IMR-90 (cell line): ENCODE data around the gene KRTAP12-3. TPM values are rescaled to one million over a fixed set of nuclear protein-coding genes. Genes with fewer than 3 reads are reported as not detected.

Experiments used
- ATAC-seq: fragments of 200-7000 bp; cut with Tn5 transposase; 2 replicates; pipeline ENCODE4 v1.9.1; 2020; ENCODE audit warnings: low read depth, mild to moderate bottlenecking, moderate library complexity
- BruUV-seq: library from RNA; stranded (reverse); fragments of 400-500 nt; replicated peaks from 2 replicates; lab custom pipeline; 2021; lab: Mats Ljungman, UMichigan
- CTCF ChIA-PET: fragments of 300-600 bp; formaldehyde crosslinking; extraction: SDS; loops from one replicate; lab custom pipeline; 2021; ENCODE audit warnings: antibody characterized with exemption; lab: Yijun Ruan, JAX
- POLR2A ChIA-PET: fragments of 300-600 bp; sonication (Branson Sonifier 250); formaldehyde crosslinking; loops from one replicate; lab custom pipeline; 2022; ENCODE audit warnings: antibody characterized with exemption; ENCODE audit not compliant: unreplicated experiment; lab: Charles Lee
- DNase-seq: peaks from one replicate; pipeline ENCODE4 v3.0.0; 2013
- H2AFZ ChIP-seq: replicated peaks from 2 replicates; pipeline ENCODE3; 2013; ENCODE audit warnings: low read length, mild to moderate bottlenecking; ENCODE audit not compliant: poor library complexity
- H2AK5ac ChIP-seq: 2 replicates; pipeline ENCODE4 v1.6.1; 2013; ENCODE audit warnings: low read depth, low read length, inconsistent platforms
- H2AK9ac ChIP-seq: replicated peaks from 2 replicates; pipeline ENCODE3; 2013; ENCODE audit warnings: mild to moderate bottlenecking, low read depth, low read length, moderate library complexity; ENCODE audit not compliant: poor library complexity
- H2BK120ac ChIP-seq: 2 replicates; pipeline ENCODE4 v1.6.1; 2013; ENCODE audit warnings: low read depth, low read length, inconsistent platforms
- H2BK15ac ChIP-seq: 3 replicates; pipeline ENCODE4 v1.6.1; 2013; ENCODE audit warnings: low read depth, low read length, inconsistent platforms
- H2BK20ac ChIP-seq: 2 replicates; pipeline ENCODE4 v1.6.1; 2013; ENCODE audit warnings: low read depth, mild to moderate bottlenecking, inconsistent platforms, low read length, moderate library complexity
- H2BK5ac ChIP-seq: 2 replicates; pipeline ENCODE4 v1.6.1; 2013; ENCODE audit warnings: mild to moderate bottlenecking, low read depth, low read length, inconsistent platforms; ENCODE audit not compliant: poor library complexity, severe bottlenecking
- H3K14ac ChIP-seq: replicated peaks from 2 replicates; pipeline ENCODE4 v1.6.1; 2013; ENCODE audit warnings: low read depth, low read length, inconsistent platforms
- H3K18ac ChIP-seq: 2 replicates; pipeline ENCODE4 v1.6.1; 2013; ENCODE audit warnings: low read depth, low read length, control low read depth
- H3K23ac ChIP-seq: 2 replicates; pipeline ENCODE4 v1.6.1; 2013; ENCODE audit warnings: low read depth, low read length, inconsistent platforms
- H3K27ac ChIP-seq: 2 replicates; pipeline ENCODE4 v1.5.1; 2013; ENCODE audit warnings: mild to moderate bottlenecking, control low read depth, low read length; ENCODE audit not compliant: insufficient read depth
- H3K27me3 ChIP-seq: 2 replicates; pipeline ENCODE4 v1.6.1; 2013; ENCODE audit warnings: low read length; ENCODE audit not compliant: control insufficient read depth, insufficient read depth
- H3K36me3 ChIP-seq: 2 replicates; pipeline ENCODE4 v1.6.1; 2013; ENCODE audit warnings: low read length, mixed read lengths; ENCODE audit not compliant: control insufficient read depth, insufficient read depth
- H3K4ac ChIP-seq: 2 replicates; pipeline ENCODE4 v1.6.1; 2013; ENCODE audit warnings: low read depth, low read length, inconsistent platforms
- H3K4me1 ChIP-seq: 2 replicates; pipeline ENCODE4 v1.6.1; 2013; ENCODE audit warnings: low read length, mixed read lengths; ENCODE audit not compliant: control insufficient read depth, insufficient read depth
- H3K4me2 ChIP-seq: 2 replicates; pipeline ENCODE4 v1.6.1; 2013; ENCODE audit warnings: low read depth, mild to moderate bottlenecking, control low read depth, low read length, moderate library complexity
- H3K4me3 ChIP-seq: 2 replicates; pipeline ENCODE4 v1.5.1; 2013; ENCODE audit warnings: low read depth, mild to moderate bottlenecking, control low read depth, low read length, moderate library complexity; ENCODE audit not compliant: insufficient read depth
- H3K56ac ChIP-seq: 2 replicates; pipeline ENCODE4 v1.6.1; 2013; ENCODE audit warnings: low read length, inconsistent platforms; ENCODE audit not compliant: insufficient read depth; ENCODE audit errors: extremely low read depth
- H3K79me1 ChIP-seq, 2 experiments: 2 replicates each; pipeline ENCODE4 v1.6.1; 2013; ENCODE audit warnings: low read length in 2 of 2, inconsistent platforms in 1 of 2, low read depth in 1 of 2
- H3K9ac ChIP-seq: 2 replicates; pipeline ENCODE4 v1.6.1; 2013; ENCODE audit warnings: low read depth, low read length, control low read depth
- H3K9me1 ChIP-seq: 2 replicates; pipeline ENCODE4 v1.6.1; 2013; ENCODE audit warnings: low read length, inconsistent platforms; ENCODE audit not compliant: insufficient read depth
- H3K9me3 ChIP-seq: 2 replicates; pipeline ENCODE4 v1.6.1; 2013; ENCODE audit warnings: low read length; ENCODE audit not compliant: control insufficient read depth, insufficient read depth
- H4K20me1 ChIP-seq: 2 replicates; pipeline ENCODE4 v1.6.1; 2013; ENCODE audit warnings: low read length, inconsistent platforms; ENCODE audit not compliant: insufficient read depth
- H4K5ac ChIP-seq: 2 replicates; pipeline ENCODE4 v1.6.1; 2013; ENCODE audit warnings: mild to moderate bottlenecking, low read depth, low read length, control low read depth
- H4K8ac ChIP-seq, 2 experiments: 2 replicates each; pipeline ENCODE4 v1.6.1; 2013; ENCODE audit warnings: low read depth in 2 of 2, low read length in 2 of 2, control low read depth in 1 of 2, inconsistent platforms in 1 of 2
- H4K91ac ChIP-seq: 2 replicates; pipeline ENCODE4 v1.6.1; 2013; ENCODE audit warnings: low read depth, low read length, inconsistent platforms; ENCODE audit not compliant: insufficient read depth
- BHLHE40 ChIP-seq: fragments of 150-350 bp; IDR thresholded peaks from 2 replicates; pipeline ENCODE4 v1.6.1; 2016; ENCODE audit warnings: mild to moderate bottlenecking, low read depth, low read length
- CEBPB ChIP-seq: IDR thresholded peaks from 2 replicates; pipeline ENCODE4 v1.6.1; 2012; ENCODE audit warnings: low read depth, low read length, improper control_type of control experiment
- CHD1 ChIP-seq: IDR thresholded peaks from 2 replicates; pipeline ENCODE4 v1.6.1; 2012; ENCODE audit warnings: low read depth, low read length, improper control_type of control experiment
- FOS ChIP-seq: fragments of 150-350 bp; IDR thresholded peaks from 2 replicates; pipeline ENCODE4 v1.6.1; 2016; ENCODE audit warnings: low read depth, low read length
- MAFK ChIP-seq: IDR thresholded peaks from 2 replicates; pipeline ENCODE4 v1.6.1; 2012; ENCODE audit warnings: low read depth, low read length, improper control_type of control experiment
- MAZ ChIP-seq: IDR thresholded peaks from 2 replicates; pipeline ENCODE4 v1.6.1; 2012; ENCODE audit warnings: low read depth, mild to moderate bottlenecking, low read length, improper control_type of control experiment, moderate library complexity, borderline replicate concordance
- MXI1 ChIP-seq: IDR thresholded peaks from 2 replicates; pipeline ENCODE4 v1.6.1; 2012; ENCODE audit warnings: low read depth, mild to moderate bottlenecking, low read length, moderate library complexity, borderline replicate concordance
- NFE2L2 ChIP-seq: fragments of 150-350 bp; IDR thresholded peaks from 2 replicates; pipeline ENCODE4 v1.6.1; 2016; ENCODE audit warnings: low read depth, mild to moderate bottlenecking, low read length
- POLR2A ChIP-seq: IDR thresholded peaks from 2 replicates; pipeline ENCODE4 v1.6.1; 2012; ENCODE audit warnings: mild to moderate bottlenecking, low read depth, low read length
- RAD21 ChIP-seq: IDR thresholded peaks from 2 replicates; pipeline ENCODE4 v1.6.1; 2012; ENCODE audit warnings: low read length, improper control_type of control experiment
- RCOR1 ChIP-seq: IDR thresholded peaks from 2 replicates; pipeline ENCODE4 v1.6.1; 2012; ENCODE audit warnings: mild to moderate bottlenecking, low read length, improper control_type of control experiment; ENCODE audit not compliant: insufficient replicate concordance
- RFX5 ChIP-seq: IDR thresholded peaks from 2 replicates; pipeline ENCODE4 v1.8.0; 2012; ENCODE audit warnings: low read depth, mild to moderate bottlenecking, low read length, moderate library complexity
- SMC3 ChIP-seq: fragments of 150-350 bp; IDR thresholded peaks from 2 replicates; pipeline ENCODE4 v1.6.1; 2016; ENCODE audit warnings: low read depth, mild to moderate bottlenecking, antibody characterized with exemption, low read length, moderate library complexity
- WGBS, 2 experiments: methylation state at CpG; one replicate each; pipeline versions ENCODE4 v1.1.5 to v1.1.7; 2013; ENCODE audit warnings: missing lambda C conversion rate in 2 of 2; ENCODE audit not compliant: insufficient read length in 1 of 2; ENCODE audit errors: extremely low coverage in 2 of 2; 5-methylcytosine and 5-hydroxymethylcytosine counted together
- dilution Hi-C: fragments of 300-500 bp; cut with HindIII; formaldehyde crosslinking; loops from one replicate; pipeline ENCODE4 v1.14.3; 2018; ENCODE audit warnings: low sequenced_read_pairs; ENCODE audit not compliant: unreplicated experiment
- in situ Hi-C: fragments of 300-500 bp; cut with MboI; formaldehyde crosslinking; loops from 3 replicates; pipeline ENCODE4 v1.14.3; 2019; ENCODE audit warnings: low sequenced_read_pairs, inconsistent platforms, mixed read lengths
- intact Hi-C: fragments of 100-400 bp; cut with micrococcal nuclease; formaldehyde crosslinking; loops from 2 replicates; pipeline ENCODE4 v1.10.0; 2022
- polyA plus RNA-seq, 3 experiments: library from polyadenylated mRNA; depleted of rRNA; stranded (reverse); fragments of >200 nt; gene quantifications; 2 replicates each; pipeline ENCODE4 v1.2.3, GENCODE V29; 2012; ENCODE audit warnings: low replicate concordance in 1 of 3
- total RNA-seq: library from RNA; depleted of rRNA; stranded (reverse); fragments of >200 nt; gene quantifications from 2 replicates; pipeline ENCODE4 v1.2.3, GENCODE V29; 2012
- TF ChIP-seq, protein P1 (sequence below): conservative IDR thresholded peaks from 2 replicates; pipeline ENCODE4 v1.5.1; 2012; ENCODE audit warnings: mild to moderate bottlenecking, low read depth, low read length, improper control_type of control experiment
- TF ChIP-seq, protein P2 (sequence below): fragments of 150-350 bp; IDR thresholded peaks from 2 replicates; pipeline ENCODE4 v1.6.1; 2017; ENCODE audit warnings: mild to moderate bottlenecking, antibody characterized with exemption, low read length, low read depth

KRTAP12-3 gene
- total and polyA plus RNA-seq, 2 of the 4 experiments (the other 2 are of a cell fraction) = not detected

DNA sequence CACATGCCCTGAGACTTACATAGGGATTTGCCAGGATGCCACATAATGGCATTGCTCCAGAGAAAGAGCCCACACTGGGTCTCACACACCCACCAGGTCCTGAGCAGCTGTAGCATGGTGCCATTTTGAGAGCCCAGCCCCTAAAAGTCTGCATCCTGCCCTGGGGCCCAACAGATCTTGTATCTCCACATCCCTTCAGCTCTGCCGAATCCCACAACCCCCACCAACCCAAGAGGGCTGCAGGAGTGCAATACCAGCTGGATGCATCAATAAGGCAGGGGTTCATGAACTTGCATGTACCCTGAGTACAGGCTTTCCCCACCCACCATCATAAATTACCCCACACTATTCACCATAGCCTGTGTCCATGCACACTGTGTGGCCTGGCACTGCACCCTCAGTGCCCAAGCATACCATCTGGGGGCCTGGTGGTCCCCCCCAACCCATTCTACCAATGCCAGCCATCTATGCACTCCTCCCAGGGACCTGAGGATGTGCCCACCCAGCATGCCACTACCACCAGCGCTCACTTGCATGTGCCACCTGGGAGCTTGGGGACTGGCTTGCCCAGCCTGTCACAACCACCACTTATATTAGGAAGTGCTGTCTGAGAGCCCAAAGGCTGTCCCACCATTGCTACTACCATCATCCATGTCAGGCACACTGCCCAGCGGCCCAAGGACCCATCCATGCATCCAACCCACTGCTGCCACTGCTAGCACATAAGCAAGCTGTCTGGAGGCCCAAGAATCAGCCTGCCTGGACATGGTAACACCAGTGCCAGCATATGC, 13.1 kb downstream of the KRTAP12-3 start:
- Histone ChIP-seq H3K9ac (no peak overlapping the region), H3K79me1 (no peaks in the 10 kb centered on the region), H2AK5ac (no peak overlapping the region), H3K56ac (no peak overlapping the region), H3K4me2 (no peak overlapping the region), H3K18ac (no peak overlapping the region), H4K8ac (no peak overlapping the region), H2AK9ac (no peak overlapping the region), H3K4ac (no peak overlapping the region), H3K27me3 (peaks cover 5% of the 10 kb centered on the region; the same call in 1 of the 2 replicates), H3K4me1 (no peaks in the 10 kb centered on the region), H2BK15ac (no peak overlapping the region), H3K14ac (no peak overlapping the region), H2AFZ (no peak overlapping the region), H4K20me1 (no peaks in the 10 kb centered on the region), H3K9me3 (peaks cover 3% of the 10 kb centered on the region; the same call in 1 of the 2 replicates), H2BK20ac (no peak overlapping the region), H3K27ac (no peak overlapping the region), H3K9me1 (no peaks in the 10 kb centered on the region), H4K5ac (no peak overlapping the region), H3K23ac (no peak overlapping the region), H4K91ac (no peak overlapping the region), H2BK5ac (no peak overlapping the region), H2BK120ac (no peak overlapping the region), H3K36me3 (no peaks in the 10 kb centered on the region), H3K4me3 (no peak overlapping the region)
- POLR2A ChIA-PET = no interaction called here
- DNase-seq (no peak), ATAC-seq (no peak)
- dilution Hi-C loops = no loop called here
- intact Hi-C loops = no loop called here
- 43% methylated on average over 1 of the region's 3 CpGs; no CpG with 5 or more reads in 1 of the 2 experiments for WGBS, 2 experiments
- in situ Hi-C loops = no loop called here
- CTCF ChIA-PET = interaction anchor here (0.5 kb wide), 1 partner anchor 52 kb away, joined by 3 read pairs; no protein-coding TSS in a partner anchor
- no TSS peak for BruUV-seq
- TF ChIP-seq RCOR1 (no peak), NFE2L2 (no peak), MXI1 (no peak), RFX5 (no peak), CHD1 (no peak), RAD21 (no peak), MAZ (no peak), CEBPB (no peak), FOS (no peak), MAFK (no peak), SMC3 (no peak), POLR2A (no peak), BHLHE40 (no peak)
- TF ChIP-seq, protein P1, sequence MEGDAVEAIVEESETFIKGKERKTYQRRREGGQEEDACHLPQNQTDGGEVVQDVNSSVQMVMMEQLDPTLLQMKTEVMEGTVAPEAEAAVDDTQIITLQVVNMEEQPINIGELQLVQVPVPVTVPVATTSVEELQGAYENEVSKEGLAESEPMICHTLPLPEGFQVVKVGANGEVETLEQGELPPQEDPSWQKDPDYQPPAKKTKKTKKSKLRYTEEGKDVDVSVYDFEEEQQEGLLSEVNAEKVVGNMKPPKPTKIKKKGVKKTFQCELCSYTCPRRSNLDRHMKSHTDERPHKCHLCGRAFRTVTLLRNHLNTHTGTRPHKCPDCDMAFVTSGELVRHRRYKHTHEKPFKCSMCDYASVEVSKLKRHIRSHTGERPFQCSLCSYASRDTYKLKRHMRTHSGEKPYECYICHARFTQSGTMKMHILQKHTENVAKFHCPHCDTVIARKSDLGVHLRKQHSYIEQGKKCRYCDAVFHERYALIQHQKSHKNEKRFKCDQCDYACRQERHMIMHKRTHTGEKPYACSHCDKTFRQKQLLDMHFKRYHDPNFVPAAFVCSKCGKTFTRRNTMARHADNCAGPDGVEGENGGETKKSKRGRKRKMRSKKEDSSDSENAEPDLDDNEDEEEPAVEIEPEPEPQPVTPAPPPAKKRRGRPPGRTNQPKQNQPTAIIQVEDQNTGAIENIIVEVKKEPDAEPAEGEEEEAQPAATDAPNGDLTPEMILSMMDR = no peak
- TF ChIP-seq, protein P2, sequence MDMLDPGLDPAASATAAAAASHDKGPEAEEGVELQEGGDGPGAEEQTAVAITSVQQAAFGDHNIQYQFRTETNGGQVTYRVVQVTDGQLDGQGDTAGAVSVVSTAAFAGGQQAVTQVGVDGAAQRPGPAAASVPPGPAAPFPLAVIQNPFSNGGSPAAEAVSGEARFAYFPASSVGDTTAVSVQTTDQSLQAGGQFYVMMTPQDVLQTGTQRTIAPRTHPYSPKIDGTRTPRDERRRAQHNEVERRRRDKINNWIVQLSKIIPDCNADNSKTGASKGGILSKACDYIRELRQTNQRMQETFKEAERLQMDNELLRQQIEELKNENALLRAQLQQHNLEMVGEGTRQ = no peak
